HepG2 (cell line): Measurements from ENCODE around the gene TMEM185B. TPM values are rescaled to one million over a fixed set of nuclear protein-coding genes. Genes with fewer than 3 reads are reported as not detected.
A peak's percentile ranks its signal among the peaks of the same experiment; 100 is the strongest.

Experiments
- ARID3A ChIP-seq: IDR thresholded peaks from 2 replicates; pipeline ENCODE4 v1.6.1; 2012; ENCODE audit warnings: low read depth, low read length, improper control_type of control experiment
- ATF4 ChIP-seq, 2 experiments: fragments of 450-650 bp in 1 of 2; sonication (generic) in 1 of 2; formaldehyde crosslinking; IDR thresholded peaks; 2 replicates each; pipeline versions ENCODE4 v1.5.0 to v1.8.0; 2020 to 2022; ENCODE audit warnings: mild to moderate bottlenecking in 1 of 2, missing genetic modification reagents in 1 of 2
- BATF2 ChIP-seq: sonication (generic); formaldehyde crosslinking; IDR thresholded peaks from 2 replicates; pipeline ENCODE4 v1.8.0; 2022; ENCODE audit warnings: mild to moderate bottlenecking, missing genetic modification reagents, moderate library complexity
- FOSL2 ChIP-seq: sonication (generic); formaldehyde crosslinking; IDR thresholded peaks from 2 replicates; pipeline ENCODE4 v1.4.0; 2020; ENCODE audit warnings: missing genetic modification reagents
- GATAD1 ChIP-seq: IDR thresholded peaks from 2 replicates; pipeline ENCODE4 v1.6.1; 2016; ENCODE audit warnings: missing genetic modification reagents, missing compliant biosample characterization
- HINFP ChIP-seq: sonication (generic); formaldehyde crosslinking; IDR thresholded peaks from 2 replicates; pipeline ENCODE4 v1.4.0; 2020; ENCODE audit warnings: low read depth, mild to moderate bottlenecking, missing genetic modification reagents
- JDP2 ChIP-seq: sonication (generic); formaldehyde crosslinking; IDR thresholded peaks from 2 replicates; pipeline ENCODE4 v1.8.1; 2022; ENCODE audit warnings: missing genetic modification reagents, borderline replicate concordance
- KDM2A ChIP-seq: sonication (generic); formaldehyde crosslinking; IDR thresholded peaks from 2 replicates; pipeline ENCODE4 v1.4.0; 2020; ENCODE audit warnings: low read depth, missing genetic modification reagents, borderline replicate concordance
- NFYB ChIP-seq: sonication (generic); formaldehyde crosslinking; IDR thresholded peaks from 2 replicates; pipeline ENCODE4 v1.4.0; 2020; ENCODE audit warnings: missing genetic modification reagents
- THRA ChIP-seq: sonication (generic); formaldehyde crosslinking; IDR thresholded peaks from 2 replicates; pipeline ENCODE4 v1.4.0; 2020; ENCODE audit warnings: missing genetic modification reagents, borderline replicate concordance
- ZBTB38 ChIP-seq: sonication (generic); formaldehyde crosslinking; IDR thresholded peaks from 2 replicates; pipeline ENCODE4 v1.5.1; 2020; ENCODE audit warnings: mild to moderate bottlenecking, missing genetic modification reagents
- ZNF101 ChIP-seq: sonication (generic); formaldehyde crosslinking; IDR thresholded peaks from 2 replicates; pipeline ENCODE4 v1.4.0; 2020; ENCODE audit warnings: mild to moderate bottlenecking, low read depth, missing genetic modification reagents, borderline replicate concordance
- ZNF576 ChIP-seq: sonication (generic); formaldehyde crosslinking; IDR thresholded peaks from 2 replicates; pipeline ENCODE4 v1.4.0; 2020; ENCODE audit warnings: mild to moderate bottlenecking, missing genetic modification reagents
- ZNF792 ChIP-seq: IDR thresholded peaks from 2 replicates; pipeline ENCODE4 v1.6.1; 2016
- ZNF878 ChIP-seq: sonication (generic); formaldehyde crosslinking; IDR thresholded peaks from 2 replicates; pipeline ENCODE4 v1.8.1; 2023; ENCODE audit warnings: mild to moderate bottlenecking, missing genetic modification reagents, moderate library complexity
- ZNF883 ChIP-seq: sonication (generic); formaldehyde crosslinking; IDR thresholded peaks from 2 replicates; pipeline ENCODE4 v1.5.1; 2020; ENCODE audit warnings: mild to moderate bottlenecking, missing genetic modification reagents; ENCODE audit errors: not compliant biosample characterization
- polyA plus RNA-seq, 8 experiments: library from polyadenylated mRNA; depleted of rRNA in 3 of 8; stranded (reverse) in 7 of 8; unstranded in 1 of 8; fragments of >200 nt; fragmentation: Illumina TruSeq in 4 of 8; extraction: Trizol in 4 of 8; gene quantifications; 2 replicates each; pipeline versions ENCODE4 v1.2.1 to v1.2.3, GENCODE V29; 2011 to 2016; ENCODE audit warnings: low read depth in 4 of 8, missing spikeins in 1 of 8, mixed read lengths in 1 of 8; ENCODE audit not compliant: insufficient read depth in 1 of 8
- total RNA-seq, 5 experiments: library from RNA; depleted of rRNA; stranded (reverse); fragments of >200 nt; fragmentation: Illumina TruSeq; extraction: Trizol; gene quantifications; 2 replicates each; pipeline ENCODE4 v1.2.3, GENCODE V29; 2016; ENCODE audit warnings: low read depth in 1 of 5
- TF ChIP-seq, protein P1 (sequence below): sonication (generic); formaldehyde crosslinking; IDR thresholded peaks from 2 replicates; pipeline ENCODE4 v1.8.0; 2022; ENCODE audit warnings: missing genetic modification reagents, low read depth, mild to moderate bottlenecking, borderline replicate concordance
- TF ChIP-seq, protein P2 (sequence below): sonication (generic); formaldehyde crosslinking; IDR thresholded peaks from 2 replicates; pipeline ENCODE4 v1.4.0; 2020; ENCODE audit warnings: missing genetic modification reagents

The TMEM185B gene
- total and polyA plus RNA-seq, 2 of the 13 experiments (the other 11 are each of a cell fraction or from before 2014, with no cell fraction given): 5.6 to 7.0 TPM

- TF ChIP-seq BATF2 (CRISPR knock-in tag) (0 out of 2 replicates have a peak, but pooled peaks have one; percentile 35), KDM2A (CRISPR knock-in tag) (no peak), HINFP (CRISPR knock-in tag) (0 out of 2 replicates have a peak, but pooled peaks have one; percentile 38), ZNF792 (CRISPR knock-in tag) (0 out of 2 replicates have a peak, but pooled peaks have one; percentile 27), THRA (peak; percentile 10; the same call in 1 of the 2 replicates), JDP2 (CRISPR knock-in tag) (no peak), ZNF101 (CRISPR knock-in tag) (no peak), ZNF878 (CRISPR knock-in tag) (no peak), ZNF576 (CRISPR knock-in tag) (no peak), ATF4 (CRISPR knock-in tag; IDR thresholded peaks at IDR 0.05) (peak in 1 of 2 experiments; percentile 36; a peak in 1 of 4 replicates), GATAD1 (CRISPR knock-in tag) (0 out of 2 replicates have a peak, but pooled peaks have one; percentile 15), ZNF883 (CRISPR knock-in tag) (no peak), NFYB (no peak), ARID3A (no peak), ZBTB38 (peak; percentile 23; the same call in 1 of the 2 replicates), FOSL2 (peak; percentile 36; the same call in 1 of the 2 replicates)
- TF ChIP-seq, protein P1, sequence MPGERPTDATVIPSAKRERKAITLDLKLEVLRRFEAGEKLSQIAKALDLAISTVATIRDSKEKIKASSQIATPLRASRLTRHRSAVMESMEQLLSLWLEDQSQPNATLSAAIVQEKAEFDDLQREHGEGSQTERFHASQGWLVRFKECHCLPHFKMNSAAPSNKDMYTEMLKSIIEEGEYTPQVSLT (CRISPR knock-in tag): no peak
- TF ChIP-seq, protein P2, sequence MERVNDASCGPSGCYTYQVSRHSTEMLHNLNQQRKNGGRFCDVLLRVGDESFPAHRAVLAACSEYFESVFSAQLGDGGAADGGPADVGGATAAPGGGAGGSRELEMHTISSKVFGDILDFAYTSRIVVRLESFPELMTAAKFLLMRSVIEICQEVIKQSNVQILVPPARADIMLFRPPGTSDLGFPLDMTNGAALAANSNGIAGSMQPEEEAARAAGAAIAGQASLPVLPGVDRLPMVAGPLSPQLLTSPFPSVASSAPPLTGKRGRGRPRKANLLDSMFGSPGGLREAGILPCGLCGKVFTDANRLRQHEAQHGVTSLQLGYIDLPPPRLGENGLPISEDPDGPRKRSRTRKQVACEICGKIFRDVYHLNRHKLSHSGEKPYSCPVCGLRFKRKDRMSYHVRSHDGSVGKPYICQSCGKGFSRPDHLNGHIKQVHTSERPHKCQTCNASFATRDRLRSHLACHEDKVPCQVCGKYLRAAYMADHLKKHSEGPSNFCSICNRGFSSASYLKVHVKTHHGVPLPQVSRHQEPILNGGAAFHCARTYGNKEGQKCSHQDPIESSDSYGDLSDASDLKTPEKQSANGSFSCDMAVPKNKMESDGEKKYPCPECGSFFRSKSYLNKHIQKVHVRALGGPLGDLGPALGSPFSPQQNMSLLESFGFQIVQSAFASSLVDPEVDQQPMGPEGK (CRISPR knock-in tag): peak; percentile 65
These were observed 4.2 kb upstream of the TMEM185B start (continued) for GRCh38 chr2:120227111-120227991.
